Measurements from ENCODE around the gene SORCS2.

SORCS2 gene

GRCh38 chr4:7519638-7520376 is 327.5 kb downstream of the SORCS2 start:
- no peak for DNase-seq

DNA sequence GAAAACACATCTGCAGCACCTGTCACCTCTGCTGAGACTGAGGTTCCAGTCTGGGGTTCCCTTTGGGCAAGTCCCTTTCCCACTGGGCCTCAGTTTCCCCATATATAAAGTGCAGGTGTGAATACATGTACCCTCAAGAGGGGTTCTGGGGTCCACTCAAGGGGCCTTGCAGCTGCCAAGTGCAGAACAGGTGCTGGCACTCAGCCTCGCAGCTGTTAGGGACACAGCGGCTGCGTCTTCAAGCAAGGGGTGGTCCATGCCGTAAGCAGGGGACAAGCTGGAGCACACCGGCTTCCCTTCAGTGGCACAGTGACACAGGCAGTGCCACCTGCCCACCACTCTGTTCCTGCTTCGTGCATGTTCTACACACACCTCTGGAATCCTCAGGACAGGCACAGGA is 329.3 kb downstream of the SORCS2 start:
- no peak for DNase-seq

GRCh38 chr4:7522452-7523220 is 330.3 kb downstream of the SORCS2 start:
- DNase-seq: no peak

- no peak for DNase-seq
Measured at GRCh38 chr4:7523526-7523925, 331.2 kb downstream of the SORCS2 start.

DNA sequence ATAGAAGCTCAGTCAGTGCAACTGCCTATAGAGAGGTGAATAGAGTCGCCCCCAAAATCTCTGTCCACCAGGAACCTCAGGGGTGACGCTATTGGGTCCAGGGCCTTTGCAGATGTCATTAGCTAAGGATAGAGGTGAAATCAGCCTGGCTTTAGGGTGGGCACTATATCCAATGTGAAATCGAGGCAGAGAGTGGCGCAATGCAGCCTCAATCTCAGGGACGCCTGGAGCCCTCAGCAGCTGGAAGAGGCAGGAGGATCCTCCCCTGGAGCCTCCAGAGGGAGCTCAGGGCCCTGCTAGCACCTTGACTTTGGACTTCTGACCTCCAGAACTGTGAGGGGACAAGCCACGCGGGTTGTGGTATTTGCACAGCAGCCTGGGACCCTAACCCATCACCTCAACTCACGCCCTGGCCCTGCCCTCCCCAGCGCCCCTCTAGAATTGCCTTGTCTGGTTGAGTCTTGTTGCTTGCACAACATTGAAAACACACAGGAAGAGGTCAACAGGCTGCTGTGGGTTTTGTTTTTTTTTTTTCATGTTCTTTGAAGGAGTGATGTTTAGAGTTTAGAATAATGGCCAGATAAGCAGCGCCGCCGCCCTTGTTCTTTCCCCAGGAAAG is 331.8 kb downstream of the SORCS2 start:
- no peak for DNase-seq

DNA sequence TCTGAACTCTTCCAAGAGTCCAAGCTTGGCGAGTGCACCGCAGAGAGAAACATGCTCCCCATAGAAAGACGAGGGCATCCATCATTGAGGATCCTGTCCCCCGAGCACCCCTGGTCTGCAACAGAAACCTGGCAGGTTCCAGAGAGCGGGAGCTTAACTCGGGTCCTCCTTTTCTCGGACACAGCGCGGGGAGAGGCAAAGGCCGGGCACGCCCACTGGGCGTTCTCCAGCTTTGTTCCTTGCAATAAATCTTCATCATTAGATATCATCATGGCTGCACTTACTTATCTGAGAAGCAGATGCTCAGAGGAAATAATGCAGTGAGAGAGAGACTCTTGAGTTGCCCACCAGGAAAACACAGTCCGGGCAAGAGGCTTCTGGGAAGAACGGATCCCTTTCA is 332.5 kb downstream of the SORCS2 start:
- no peak for DNase-seq

DNA sequence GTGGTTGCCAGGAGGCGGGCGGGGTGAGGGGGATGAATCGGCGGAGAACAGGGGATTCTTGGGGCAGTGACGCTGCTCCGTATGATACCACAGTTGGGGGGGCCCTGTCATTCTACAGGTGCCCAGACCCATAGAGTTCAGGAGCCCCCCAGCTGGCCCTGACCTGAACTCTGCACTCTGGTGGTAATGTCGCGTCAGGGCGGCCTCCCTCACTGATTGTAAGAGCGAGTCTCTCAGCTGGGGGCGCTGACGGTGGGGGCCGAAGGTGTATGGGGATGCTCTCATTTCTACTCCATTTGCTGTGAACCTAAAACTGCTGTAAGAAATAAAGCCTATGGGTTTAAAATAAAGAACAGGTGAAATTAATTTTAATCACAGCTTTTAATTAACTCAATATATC is 334.2 kb downstream of the SORCS2 start:
- no peak for DNase-seq

DNA sequence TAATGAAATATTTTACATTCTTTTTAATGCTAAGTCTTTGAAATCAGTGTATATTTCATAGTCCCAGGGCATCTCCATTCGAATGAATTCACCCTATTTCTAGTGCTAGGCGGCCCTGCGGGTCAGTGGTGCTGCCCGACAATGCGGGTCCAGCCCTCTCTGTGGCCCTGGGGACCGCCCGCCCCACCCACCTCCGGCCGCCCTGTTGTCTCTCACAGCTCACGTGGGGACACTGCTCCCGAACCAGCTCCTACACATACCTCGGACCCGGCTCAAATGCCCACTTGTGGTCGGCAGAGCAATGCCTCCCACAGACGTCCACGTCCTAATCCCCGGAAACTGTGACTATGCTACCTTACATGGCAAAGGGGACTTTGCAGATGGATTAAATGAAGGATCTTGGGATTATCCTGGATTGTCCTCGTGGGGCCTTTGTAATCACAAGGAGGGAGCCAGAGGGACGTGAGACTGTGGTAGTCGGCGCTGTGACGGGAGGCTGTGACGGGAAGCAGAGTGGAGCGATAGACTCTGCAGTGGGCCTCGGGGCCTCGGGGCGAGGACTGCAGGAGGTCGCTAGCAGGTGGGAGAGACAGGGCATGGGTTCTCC is 334.7 kb downstream of the SORCS2 start:
- no peak for DNase-seq

GRCh38 chr4:7529368-7530080 is 337.2 kb downstream of the SORCS2 start:
- no peak for DNase-seq

GRCh38 chr4:7530082-7530481 is 337.7 kb downstream of the SORCS2 start:
- no peak for DNase-seq

- DNase-seq: no peak
Measured at GRCh38 chr4:7530932-7531639, 338.7 kb downstream of the SORCS2 start.

- DNase-seq: no peak
Measured at GRCh38 chr4:7531640-7531994, 339.3 kb downstream of the SORCS2 start.

DNA sequence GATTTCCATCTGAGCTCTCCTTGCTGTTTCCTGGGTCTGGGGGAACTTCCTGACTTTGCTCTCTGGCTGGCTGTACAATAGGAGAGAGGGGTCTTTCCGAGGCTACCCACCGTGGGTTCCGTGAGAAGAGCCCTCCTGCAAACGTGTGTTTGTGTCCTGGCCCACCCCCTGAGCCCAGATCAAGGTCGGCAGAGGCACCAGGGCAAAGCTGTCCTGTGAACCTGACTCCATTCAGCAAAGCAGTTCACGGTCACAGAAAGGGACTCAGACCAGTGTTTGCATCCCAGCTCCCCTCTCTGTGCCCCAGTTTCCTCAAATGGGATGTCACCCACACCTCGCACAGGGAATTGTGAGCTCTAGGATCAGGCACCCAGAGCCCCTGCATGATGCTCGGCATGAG is 339.7 kb downstream of the SORCS2 start:
- DNase-seq: no peak

DNA sequence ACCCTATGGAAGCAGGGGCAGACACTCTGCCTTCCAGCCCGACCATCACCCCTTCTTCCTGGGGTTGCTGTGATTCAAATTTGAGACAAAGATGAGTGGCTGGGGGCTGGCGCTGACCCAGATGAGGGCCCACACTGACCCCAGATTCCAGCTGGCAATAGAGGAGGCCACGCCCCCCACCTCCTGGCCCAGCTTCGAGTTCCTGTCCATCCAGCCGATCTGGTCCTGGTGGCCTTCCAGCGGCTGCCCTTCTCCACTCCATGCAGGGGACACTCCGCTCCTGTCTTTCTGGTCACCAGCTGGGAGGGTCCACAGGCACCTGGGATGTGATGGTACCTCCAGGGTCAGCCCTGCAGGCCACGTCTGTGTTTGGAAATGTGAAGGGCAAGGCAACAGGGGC is 340.9 kb downstream of the SORCS2 start:
- DNase-seq: no peak

DNA sequence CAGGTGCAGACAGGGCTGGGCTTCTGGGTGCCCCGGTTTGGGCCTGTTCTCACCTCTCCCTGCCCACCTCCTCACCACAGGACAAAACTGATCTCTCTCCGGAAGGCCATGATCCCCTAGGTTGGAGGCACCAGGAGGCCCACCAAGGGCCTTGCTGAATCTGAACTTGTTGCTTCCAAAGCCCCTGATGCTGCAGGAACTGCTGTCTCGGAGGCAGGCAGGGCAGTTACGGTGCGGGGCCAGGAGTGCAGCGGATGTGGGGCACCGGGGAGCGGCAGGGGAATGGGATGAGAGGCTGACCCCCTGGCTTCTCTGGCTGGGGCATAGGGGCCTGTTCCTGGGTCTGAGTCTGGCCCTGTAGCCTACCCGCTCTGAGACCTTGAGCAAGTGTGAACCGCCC is 342.8 kb downstream of the SORCS2 start:
- DNase-seq: no peak

GRCh38 chr4:7535619-7536018 is 343.3 kb downstream of the SORCS2 start:
- DNase-seq: no peak

GRCh38 chr4:7536876-7537275 is 344.5 kb downstream of the SORCS2 start:
- no peak for DNase-seq

GRCh38 chr4:7537853-7538400 is 345.6 kb downstream of the SORCS2 start:
- no peak for DNase-seq

DNA sequence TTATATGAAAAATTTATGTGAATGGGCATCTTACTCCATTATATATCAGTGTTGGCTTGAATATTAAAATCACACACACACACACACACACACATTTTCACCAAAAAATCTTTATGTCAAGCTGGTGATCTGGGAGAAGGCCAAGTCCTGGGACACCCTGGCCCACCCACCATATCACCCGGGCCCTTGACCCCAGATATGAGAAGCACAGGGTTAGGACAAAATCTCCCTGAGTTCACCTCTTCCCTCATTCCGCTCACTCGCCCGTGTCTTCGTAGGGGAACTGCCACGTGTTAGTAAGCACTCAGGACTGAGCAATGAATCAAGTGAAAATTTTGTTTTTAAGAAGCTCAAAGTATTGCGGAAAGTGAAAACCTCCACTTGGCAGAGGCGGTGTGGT is 346.2 kb downstream of the SORCS2 start:
- no peak for DNase-seq

DNA sequence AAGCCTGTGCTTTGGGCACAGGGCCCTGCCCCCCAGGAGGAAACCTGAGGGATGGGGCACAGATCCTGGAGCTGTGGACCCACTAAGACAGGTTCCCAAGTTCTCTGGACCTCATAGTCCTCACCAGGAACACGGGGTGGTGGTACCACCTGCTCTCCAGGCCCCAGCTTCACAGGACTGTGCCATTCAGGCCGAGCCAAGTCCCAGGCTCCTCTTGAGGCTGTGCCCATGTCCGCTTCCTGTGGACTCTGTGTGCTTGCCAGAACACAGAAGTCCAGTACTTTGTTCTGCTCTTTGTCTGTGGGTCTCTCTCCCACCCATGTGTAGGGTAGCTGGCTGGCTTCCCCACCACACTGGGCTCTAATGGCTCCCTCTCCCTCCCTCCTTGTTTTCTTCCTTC is 346.8 kb downstream of the SORCS2 start:
- DNase-seq: no peak

- peak in 1 of 4 experiments; percentile 29 for DNase-seq
Measured at GRCh38 chr4:7539659-7540058, 347.3 kb downstream of the SORCS2 start.

- DNase-seq: no peak
Measured at GRCh38 chr4:7540206-7540605, 347.9 kb downstream of the SORCS2 start.

All from activated naive CD4-positive, alpha-beta T cell (primary cell).